Cardiac muscle cell (in vitro differentiated cells and primary cell): ENCODE measurements around the gene PARM1. TPM values are rescaled to one million over a fixed set of nuclear protein-coding genes. Genes with fewer than 3 reads are reported as not detected.

Experiments used
- DNase-seq, 2 donors: peaks; one replicate each; pipeline versions ENCODE4 v3.0.0 to v3.0.0-alpha.2; 2010 to 2017; ENCODE audit warnings: low read depth in 1 of 2, low spot score in 1 of 2
- H3K27ac ChIP-seq: fragments of 200-600 bp; sonication (generic); 2 replicates; pipeline ENCODE4 v1.5.1; 2016
- H3K27me3 ChIP-seq: fragments of 200-600 bp; sonication (generic); 2 replicates; pipeline ENCODE4 v1.6.0; 2016; ENCODE audit warnings: control low read depth
- H3K36me3 ChIP-seq: fragments of 200-600 bp; sonication (generic); 2 replicates; pipeline ENCODE4 v1.5.1; 2016; ENCODE audit warnings: control low read depth
- H3K4me1 ChIP-seq: fragments of 200-600 bp; sonication (generic); 2 replicates; pipeline ENCODE4 v1.8.1; 2017; ENCODE audit warnings: low read depth, mild to moderate bottlenecking, mixed run types
- H3K4me3 ChIP-seq: fragments of 200-600 bp; sonication (generic); 2 replicates; pipeline ENCODE4 v1.5.1; 2016; ENCODE audit warnings: mild to moderate bottlenecking
- H3K9me3 ChIP-seq: fragments of 200-600 bp; sonication (generic); 2 replicates; pipeline ENCODE4 v1.5.1; 2017; ENCODE audit warnings: low read depth, mild to moderate bottlenecking, control low read depth
- CTCF ChIP-seq: IDR thresholded peaks from 2 replicates; pipeline ENCODE4 v1.5.1; 2012; ENCODE audit warnings: low read depth, mild to moderate bottlenecking, low read length
- polyA plus RNA-seq: library from polyadenylated mRNA; unstranded; fragments of >200 nt; fragmentation: Nextera tagmentation; extraction: Ambion mirVana; gene quantifications from 2 replicates; pipeline ENCODE4 v1.2.1, GENCODE V29; 2016
- total RNA-seq: library from RNA; depleted of rRNA; stranded (reverse); fragments of >200 nt; gene quantifications from 2 replicates; pipeline ENCODE4 v1.2.3, GENCODE V29; 2016

The PARM1 gene
- total and polyA plus RNA-seq, 2 experiments from 2014 or later, result 8.0 to 10.9 TPM

DNA sequence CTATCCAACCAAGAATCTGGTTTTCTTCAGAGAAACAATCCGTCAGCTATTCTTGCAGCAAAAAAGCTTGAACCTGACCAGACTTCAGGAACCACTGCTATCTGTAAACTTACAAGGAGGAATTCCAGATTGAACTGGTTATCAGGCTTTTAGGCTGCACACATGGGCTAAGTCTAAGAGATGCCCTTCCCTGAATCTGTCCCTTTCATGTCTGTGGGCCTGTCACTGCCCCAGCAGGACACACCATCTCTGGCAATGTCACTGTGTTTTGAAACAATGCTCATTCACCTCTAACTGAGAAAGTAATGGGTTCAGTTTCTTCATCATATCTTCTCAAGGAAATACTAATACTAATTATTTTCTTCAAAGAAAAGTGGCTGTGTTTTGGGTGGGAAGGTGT lies 72.8 kb downstream of the PARM1 start:
- H3K9me3 ChIP-seq, result no peaks in the 10 kb centered on the region
- H3K4me1 ChIP-seq, result peaks cover 8% of the 10 kb centered on the region
- H3K4me3 ChIP-seq, result no peak overlapping the region
- no peak for DNase-seq
- H3K27ac ChIP-seq, result peak overlapping the region; percentile 7
- no peaks in the 10 kb centered on the region for H3K36me3 ChIP-seq
- no peak for TF ChIP-seq CTCF
- H3K27me3 ChIP-seq, result no peaks in the 10 kb centered on the region

DNA sequence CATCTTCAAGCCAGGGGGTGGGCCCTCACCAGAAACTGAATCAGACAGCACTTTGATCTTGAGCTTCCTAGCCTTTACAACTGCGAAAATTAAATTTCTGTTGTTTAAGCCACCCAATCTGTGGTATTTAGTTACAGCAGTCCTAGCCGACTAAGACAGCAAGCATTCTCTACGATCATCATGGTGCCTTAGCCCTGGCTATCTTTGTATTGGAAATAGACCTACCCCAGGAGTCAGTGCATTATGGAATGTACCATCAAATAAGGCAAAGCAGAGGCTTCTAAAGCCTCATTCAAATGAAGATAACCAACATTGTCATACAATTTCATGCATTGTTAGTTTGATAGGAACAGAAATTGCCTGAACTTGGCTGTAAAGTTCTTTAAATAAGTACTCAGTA lies 75.0 kb downstream of the PARM1 start:
- no peak for TF ChIP-seq CTCF
- Histone ChIP-seq H3K36me3 (no peaks in the 10 kb centered on the region), H3K27me3 (no peaks in the 10 kb centered on the region), H3K9me3 (no peaks in the 10 kb centered on the region), H3K4me1 (peaks cover 8% of the 10 kb centered on the region), H3K27ac (no peak overlapping the region), H3K4me3 (no peak overlapping the region)
- DNase-seq, result no peak

DNA sequence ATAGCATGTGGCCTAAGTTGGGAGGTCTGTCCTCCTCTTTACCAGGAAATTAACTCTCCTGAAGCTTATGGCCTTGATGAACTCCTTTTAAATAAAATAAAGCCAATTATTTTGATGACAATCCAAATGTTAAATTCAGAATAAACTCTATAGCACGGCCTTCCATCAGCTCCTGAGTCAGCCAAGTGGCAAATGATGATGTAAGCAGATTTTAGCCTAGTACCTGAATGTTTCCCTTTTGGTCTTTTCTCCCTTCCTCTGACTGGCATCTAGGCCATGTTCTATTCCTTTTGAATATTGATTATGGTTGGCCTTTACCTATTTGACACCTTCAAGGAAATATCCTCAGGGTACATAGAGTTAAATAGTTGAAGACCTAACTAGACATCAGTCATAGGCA lies 76.2 kb downstream of the PARM1 start:
- Histone ChIP-seq H3K27ac (no peak overlapping the region), H3K4me3 (no peak overlapping the region), H3K36me3 (no peaks in the 10 kb centered on the region), H3K4me1 (peaks cover 8% of the 10 kb centered on the region), H3K27me3 (no peaks in the 10 kb centered on the region), H3K9me3 (no peaks in the 10 kb centered on the region)
- no peak for TF ChIP-seq CTCF
- DNase-seq, result no peak

DNA sequence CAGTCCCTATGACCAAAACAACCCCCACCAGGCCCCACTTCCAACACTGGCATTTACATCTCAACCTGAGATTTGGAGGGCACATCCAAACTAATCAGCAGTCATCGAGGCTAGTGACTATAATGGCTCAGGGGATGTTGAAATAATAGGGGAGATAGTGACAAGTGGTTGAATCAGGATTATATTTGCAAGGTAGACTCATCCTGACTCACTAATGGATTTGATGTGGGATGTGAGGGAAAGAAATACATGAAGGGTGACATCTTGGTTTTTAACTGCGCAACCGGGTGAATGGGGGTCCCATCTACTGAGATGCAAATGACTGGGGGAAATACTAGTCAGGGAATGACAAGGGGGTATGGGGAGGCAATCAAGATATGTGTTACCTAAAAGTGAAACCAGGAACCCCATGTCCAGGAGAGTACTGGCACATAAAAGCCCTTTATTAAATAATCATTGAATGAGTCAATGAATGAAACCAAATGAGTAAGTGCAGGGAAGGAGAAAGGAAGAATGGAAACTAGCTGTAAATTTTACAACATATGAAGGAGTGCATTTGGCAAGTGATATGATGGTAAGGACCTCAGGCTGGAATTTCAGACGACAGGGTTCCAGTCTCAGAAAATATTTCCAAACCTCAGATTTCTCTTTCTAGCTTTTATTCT lies 78.3 kb downstream of the PARM1 start:
- DNase-seq, result no peak
- H3K27ac ChIP-seq, result no peak overlapping the region
- H3K4me3 ChIP-seq, result no peak overlapping the region
- peaks cover 5% of the 10 kb centered on the region for H3K4me1 ChIP-seq
- H3K9me3 ChIP-seq, result no peaks in the 10 kb centered on the region
- H3K36me3 ChIP-seq, result no peaks in the 10 kb centered on the region
- no peak for TF ChIP-seq CTCF
- no peaks in the 10 kb centered on the region for H3K27me3 ChIP-seq

DNA sequence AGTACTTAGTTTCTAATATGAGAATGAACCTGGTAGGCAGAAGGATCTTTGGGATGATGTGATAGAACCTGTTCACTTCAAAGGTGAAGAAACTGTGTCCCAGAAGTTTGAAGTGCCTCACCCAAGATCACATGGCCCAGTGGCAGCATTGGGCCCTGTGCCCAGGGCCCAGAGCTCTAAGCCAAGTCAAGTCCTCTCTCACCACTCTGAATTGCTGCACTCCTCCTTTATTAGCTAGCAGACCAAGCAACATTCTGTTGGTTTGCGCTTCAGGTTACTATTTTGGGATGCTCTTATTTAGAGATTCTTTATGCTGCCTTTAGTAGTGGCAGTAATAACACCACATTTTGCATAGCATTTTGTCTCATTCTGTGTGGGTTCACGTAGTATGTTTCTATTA lies 82.7 kb downstream of the PARM1 start:
- Histone ChIP-seq H3K4me3 (no peak overlapping the region), H3K4me1 (peaks cover 5% of the 10 kb centered on the region), H3K27ac (no peak overlapping the region), H3K27me3 (no peaks in the 10 kb centered on the region), H3K9me3 (no peaks in the 10 kb centered on the region), H3K36me3 (no peaks in the 10 kb centered on the region)
- no peak for DNase-seq
- TF ChIP-seq CTCF, result no peak
